DMS79 (cell line): ENCODE measurements around the gene UGT1A8.
"Not testable (repeated sequence)": the region's sequence is repeated elsewhere in the genome, so short reads cannot be mapped to it uniquely, and the experiment has no call there.

ENCODE experiments used
- DNase-seq: peaks from one replicate; lab custom pipeline; 2025; lab: John Stamatoyannopoulos, UW

Gene UGT1A8

DNA sequence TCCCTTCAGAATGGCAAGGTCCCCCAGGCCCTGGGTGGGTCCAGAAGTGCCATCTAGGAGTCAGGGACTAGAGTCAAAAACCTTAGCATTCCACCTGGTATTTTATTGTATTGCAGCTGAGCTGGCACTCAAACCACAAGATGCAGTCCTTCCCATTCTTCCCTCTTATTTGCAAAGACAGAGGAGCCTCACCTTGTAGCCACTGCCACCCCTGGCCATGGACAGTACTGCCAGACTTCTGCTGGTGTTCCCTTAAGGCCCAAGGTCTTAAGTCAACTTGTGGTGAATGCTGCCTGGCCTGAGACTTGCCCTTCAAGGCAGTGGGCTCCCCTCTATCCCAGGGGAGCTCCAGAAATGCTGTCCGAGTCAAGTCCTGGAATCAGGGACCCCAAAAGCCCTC lies 25.7 kb downstream of the UGT1A8 start:
- no peak for DNase-seq

DNA sequence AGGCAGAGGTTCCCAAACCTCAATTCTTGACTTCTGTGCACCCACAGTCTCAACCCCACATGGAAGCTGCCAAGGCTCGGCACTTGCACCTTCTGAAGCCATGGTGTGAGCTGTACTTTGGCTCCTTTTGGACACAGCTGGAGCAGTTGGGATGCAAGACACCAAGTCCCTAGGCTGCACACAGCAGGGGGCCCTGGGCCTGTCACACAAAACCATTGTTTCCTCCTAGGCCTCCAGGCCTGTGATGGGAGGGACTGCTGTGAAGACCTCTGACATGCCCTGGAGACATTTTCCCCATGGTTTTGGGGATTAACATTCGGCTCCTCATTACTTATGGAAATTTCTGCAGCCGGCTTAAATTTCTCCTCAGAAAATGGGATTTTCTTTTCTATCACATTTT lies 28.6 kb downstream of the UGT1A8 start:
- not testable (repeated sequence) for DNase-seq

DNA sequence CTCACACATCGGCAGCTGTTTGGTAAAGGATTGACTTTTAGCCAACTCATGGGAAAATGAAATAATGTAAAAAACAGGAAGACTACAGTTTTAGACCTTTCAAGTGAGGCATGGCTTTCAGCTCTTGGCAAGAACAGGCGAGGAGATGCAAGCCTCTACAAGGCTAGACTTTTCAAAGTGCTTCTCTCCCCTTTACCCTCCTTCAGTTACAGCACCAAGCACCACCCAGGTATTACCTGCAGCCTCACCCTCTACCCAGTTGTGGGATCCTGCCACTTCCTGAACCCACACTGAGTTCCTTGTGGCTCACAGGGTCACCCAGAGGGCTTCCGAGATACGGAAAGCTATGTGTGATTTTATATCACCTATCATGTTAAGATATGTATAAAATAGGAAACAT lies 33.5 kb downstream of the UGT1A8 start:
- DNase-seq, result no peak

DNA sequence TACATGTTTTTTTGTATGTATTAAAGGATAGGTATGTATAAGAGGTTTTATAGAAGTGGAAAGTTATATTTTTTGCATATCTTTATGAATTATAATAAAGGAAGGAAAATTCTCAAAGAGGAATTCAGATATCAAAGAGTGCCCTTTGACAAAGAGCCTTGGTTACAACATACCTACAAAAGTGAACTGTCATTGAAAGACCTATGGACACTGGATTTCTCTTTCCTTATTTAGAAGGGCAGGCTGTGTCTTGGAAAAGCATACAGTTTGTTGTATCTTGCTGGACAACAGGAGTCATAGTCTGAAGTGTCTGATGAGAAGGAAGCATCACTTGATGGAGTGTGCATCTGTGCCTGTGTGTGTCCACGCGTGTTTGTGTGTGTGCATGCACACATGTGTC lies 34.0 kb downstream of the UGT1A8 start:
- DNase-seq, result no peak

DNA sequence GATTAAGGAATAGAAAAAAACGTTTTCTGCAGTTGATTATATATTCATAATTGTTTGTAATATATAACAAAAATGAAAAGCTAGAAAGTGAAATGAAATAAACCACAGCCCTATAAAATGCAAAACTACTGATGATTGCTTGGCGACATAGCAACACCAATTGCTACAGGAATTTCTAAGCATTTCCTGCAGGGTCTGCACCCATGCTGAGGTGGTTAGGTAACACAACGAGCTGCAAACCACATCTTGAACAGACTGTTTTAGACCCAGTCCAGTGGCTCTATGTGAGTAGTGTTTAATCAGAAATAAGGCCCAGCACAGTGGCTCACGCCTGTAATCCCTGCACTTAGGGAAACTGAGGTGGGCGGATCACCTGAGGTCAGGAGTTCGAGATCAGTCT lies 37.1 kb downstream of the UGT1A8 start:
- DNase-seq, result no peak

DNA sequence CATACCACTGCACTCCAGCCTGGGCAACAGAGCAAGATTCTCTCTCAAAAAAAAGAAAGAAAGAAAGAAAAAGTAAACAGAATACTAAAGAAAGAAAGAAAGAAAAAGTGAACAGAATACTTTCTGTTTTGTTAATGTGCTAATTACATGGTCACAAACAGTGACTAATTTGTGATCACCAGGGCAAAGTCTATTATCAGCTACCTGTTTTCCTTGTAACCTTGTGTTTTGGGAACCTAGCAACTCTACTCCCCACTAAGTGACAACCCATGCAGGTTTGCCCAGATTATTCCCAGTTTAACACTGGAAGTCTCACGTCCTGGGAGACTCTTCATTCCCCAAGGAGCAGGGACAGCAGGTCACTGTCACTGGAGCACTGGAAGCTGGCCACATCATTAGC lies 37.6 kb downstream of the UGT1A8 start:
- DNase-seq, result no peak

DNA sequence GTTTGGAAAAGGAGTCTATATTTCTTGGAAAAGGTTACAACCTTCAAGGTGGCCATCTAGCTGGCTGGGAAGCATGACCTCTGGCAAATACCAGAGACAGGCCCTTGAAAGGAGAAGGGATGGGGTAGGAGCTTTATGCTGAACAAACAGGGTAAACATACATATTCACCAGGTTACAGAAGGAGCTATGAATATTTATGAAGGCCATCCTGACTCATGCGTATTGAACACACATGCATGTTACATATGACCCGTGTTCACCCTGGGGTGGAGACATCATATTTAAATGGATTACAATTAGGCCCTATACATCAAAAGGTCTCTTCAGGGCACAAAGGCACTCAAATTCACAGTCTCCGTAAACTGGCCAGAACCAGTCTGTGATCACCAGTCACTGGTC lies 38.5 kb downstream of the UGT1A8 start:
- not testable (repeated sequence) for DNase-seq

DNA sequence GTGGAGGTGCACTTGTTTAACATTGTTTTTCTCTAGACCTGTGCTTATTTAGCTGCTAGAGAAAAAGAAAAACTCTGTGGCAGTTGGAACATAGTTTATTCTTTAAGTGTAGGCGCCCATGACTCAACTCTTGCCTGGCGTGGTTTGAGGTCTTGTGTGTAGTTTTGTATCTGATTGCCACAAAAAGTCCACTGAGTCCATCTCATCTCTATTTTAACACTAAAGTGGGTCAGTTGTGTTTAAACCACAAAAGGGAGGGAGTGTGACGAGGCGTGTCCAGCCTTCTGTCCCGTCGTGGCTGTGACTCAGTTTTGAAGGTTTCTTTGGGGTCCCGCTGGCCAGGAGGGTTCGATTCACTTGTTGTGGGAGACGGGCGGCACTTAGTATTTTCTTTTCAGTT lies 39.0 kb downstream of the UGT1A8 start:
- no peak for DNase-seq

DNA sequence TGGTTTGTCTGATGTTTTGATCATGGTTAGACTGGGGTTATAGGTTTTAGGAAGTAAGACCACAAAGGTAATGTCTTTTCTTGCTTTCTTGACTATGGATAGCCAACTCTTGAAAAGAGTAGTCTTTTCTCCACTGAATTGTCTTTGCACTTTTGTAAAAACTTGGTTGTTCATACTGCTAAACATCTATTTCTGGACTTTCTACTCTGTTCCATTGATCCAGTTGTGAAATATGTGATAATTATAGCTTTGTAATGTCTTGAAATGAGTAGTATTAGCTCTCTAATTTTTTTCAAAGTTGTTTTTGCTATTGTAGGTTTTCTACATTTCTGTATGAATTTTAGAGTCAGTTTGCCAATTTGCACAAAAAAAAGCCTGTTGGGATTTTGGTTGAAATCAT lies 41.2 kb downstream of the UGT1A8 start:
- DNase-seq, result no peak

DNA sequence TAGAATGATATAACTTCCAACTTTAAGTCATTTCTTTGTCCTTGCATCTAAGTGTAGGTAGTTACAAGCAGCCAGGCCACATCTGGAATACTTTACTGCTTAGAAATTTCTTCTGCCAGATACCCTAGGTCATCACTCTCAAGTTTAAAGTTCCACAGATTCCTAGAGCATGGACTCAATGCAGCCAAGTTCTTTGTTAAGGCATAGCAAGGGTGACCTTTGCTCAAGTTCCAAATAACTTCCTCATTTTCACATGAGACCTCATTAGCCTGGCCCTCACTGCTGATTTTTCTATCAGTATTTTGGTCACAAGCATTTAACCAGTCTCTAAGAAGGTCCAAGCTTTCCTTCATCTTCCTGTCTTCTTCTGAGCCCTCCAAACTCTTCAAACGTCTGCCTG lies 46.5 kb downstream of the UGT1A8 start:
- DNase-seq, result no peak

DNA sequence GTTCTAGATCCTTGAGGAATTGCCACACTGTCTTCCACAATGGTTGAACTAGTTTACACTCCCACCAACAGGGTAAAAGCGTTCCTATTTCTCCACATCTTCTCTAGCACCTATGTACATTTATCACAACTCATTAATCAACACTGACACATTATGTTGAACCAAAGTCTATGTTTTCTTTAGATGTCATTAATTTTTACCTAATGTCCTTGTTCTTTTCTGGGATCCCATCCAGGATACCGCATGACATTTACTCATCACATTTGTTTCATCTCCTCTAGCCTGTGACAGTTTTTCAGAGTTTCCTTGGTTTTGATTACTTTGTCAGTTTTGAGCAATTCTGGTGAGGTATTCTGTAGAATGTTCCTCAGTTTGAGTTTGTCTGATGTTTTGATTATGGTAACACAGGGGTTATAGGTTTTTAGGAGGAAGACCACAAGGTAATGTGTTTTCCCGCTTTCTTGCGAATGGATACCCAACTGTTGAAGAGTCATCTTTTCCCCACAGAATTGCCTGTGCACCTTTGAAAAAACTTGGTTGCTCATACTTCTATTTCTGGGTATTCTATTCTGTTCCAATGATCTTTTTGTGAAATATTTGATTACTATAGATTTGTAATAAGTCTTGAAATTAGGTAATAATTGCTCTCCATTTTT lies 51.3 kb downstream of the UGT1A8 start:
- DNase-seq, result no peak

DNA sequence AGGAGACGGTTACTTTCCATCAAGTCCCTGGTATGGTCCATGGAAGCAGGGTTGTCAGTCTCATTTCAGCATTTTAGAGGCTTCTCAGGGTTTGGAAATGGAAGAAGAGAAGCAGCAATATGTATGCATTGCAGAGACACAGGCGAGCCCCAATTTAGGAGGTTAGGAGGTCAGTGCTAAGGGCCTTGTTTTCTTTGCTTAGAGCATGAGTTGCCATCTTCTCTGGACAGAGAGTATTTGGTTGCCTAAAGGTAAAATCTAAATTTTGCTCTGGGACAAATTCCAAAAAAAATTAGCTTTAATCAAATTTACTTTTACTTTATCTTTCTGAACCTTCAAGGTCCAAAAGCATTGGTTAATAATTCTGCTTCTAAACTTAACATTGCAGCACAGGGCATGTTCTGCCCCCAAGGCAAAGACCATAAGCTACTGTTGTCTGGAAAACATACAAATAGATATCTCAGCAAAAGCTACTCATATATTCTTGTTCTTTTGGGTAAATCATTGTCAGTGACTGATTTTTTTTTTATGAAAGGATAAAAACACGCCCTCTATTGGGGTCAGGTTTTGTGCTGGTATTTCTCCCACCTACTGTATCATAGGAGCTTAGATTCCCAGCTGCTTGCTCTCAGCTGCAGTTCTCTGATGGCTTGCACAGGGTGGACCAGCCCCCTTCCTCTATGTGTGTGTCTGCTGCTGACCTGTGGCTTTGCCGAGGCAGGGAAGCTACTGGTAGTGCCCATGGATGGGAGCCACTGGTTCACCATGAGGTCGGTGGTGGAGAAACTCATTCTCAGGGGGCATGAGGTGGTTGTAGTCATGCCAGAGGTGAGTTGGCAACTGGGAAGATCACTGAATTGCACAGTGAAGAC lies 54.1 kb downstream of the UGT1A8 start, which contains the start of gene UGT1A9:
Gene UGT1A9 (plus strand): TSS at position 609 of the 872 bp plus-strand sequence. CDS start 37 bp downstream, at position 646.
- no peak for DNase-seq

DNA sequence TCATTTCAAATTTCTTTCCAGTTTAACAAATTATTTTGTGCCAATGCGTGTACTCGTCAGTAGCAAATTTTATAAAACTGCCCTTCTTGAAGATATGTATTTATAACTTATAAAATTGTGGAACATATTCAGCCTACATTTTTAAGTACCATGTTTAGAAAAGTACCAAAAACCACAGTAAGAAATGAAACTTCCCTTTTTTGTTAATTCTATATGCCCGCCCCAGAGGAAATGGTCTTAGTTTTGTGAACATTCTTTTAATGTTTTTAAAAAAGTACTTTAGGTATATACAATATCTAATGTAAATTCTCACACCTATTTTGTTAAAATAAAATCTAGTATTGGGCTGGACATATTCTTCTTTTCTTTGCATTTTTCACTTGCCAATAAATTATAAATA lies 55.5 kb downstream of the UGT1A8 start:
- DNase-seq, result no peak

DNA sequence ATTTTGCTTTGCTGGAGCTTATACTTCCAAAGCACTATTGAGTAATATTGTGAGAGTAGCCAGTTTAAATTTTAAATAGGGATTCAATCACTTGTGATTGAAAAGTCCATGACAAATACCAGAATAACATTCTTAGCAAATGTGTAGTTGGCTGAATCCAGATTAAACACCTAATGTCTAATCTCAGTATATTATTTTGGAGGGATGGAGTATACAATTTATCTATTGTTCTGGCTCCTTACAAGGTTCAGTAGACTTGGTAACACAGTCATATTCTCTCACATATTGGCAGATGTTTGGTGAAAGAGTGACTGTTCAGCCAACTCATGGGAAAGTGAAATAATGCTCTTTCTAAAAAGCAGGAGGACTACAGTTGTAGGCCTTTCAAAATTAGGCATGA lies 56.5 kb downstream of the UGT1A8 start:
- DNase-seq, result no peak

DNA sequence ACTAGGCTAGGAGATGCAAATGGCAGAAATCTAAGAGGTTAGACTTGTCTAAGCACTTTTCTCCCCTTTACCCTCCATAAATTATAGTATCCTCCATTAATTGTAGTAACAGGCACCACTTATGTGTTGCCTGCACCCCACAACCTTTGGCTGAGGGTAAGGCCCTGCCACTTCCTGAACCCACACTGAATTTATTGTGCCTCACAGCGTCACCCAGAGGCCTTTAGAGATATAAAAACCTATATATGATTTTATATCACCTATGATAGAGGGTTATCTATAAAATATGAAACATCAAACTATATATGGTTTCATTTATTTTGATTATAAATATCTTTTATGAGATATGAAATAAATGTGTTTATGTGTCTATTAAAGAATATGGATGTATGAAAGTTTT lies 56.9 kb downstream of the UGT1A8 start:
- no peak for DNase-seq

DNA sequence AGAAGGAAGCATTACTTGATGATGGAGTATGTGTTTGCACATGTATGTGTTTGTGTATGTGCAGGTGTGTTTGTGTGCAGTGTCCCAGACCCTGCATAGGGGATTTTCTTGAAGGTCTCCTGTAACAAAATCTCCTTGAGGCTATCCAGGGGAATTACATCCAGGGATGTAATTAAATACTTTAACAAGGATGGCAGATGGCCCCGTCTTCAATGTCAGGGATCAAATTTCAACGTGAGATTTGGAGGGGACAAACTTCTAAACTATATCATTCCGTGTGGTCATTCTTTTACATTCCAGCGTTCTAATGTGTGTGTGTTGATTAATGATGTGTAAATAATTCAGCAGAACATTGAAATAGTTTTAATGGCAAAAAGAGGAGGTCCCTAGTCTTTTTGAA lies 57.6 kb downstream of the UGT1A8 start:
- no peak for DNase-seq

DNA sequence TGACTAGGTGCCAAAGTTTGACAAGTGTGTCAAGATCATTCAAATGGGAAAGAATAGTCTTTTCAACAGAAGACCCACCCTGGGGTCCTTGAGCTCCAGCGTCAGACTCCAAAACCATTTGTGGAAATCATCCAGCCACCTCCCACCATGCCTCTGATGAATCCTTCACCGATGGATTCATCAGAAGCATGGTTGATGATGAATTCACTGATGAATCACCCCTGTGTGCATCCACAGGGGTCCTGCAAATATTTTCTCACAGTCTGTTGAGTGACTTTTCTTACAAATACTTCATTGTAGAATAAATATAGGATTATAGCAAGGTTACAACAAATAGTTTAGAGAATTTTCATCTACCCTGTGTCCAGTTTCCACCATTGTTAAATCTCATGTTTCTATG lies 58.6 kb downstream of the UGT1A8 start:
- no peak for DNase-seq

DNA sequence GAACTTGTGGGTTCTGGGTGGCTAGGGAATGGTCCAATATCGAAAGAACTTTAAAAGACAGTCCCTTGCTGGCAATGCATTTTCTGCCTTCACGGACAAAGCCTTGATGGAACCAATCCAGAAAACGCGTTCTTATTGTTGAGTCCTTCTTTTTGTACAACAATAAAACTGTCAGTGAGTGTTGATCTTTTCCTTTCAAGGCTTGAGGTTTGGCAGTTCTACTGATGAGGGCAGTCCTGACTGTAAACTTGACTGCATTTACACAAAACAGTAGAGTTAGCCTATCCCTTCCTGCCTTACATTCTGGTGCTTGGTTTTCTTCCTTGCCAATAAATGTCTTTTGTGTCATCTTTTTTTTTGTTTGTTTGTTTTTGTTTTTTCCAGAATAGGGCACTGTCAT lies 61.8 kb downstream of the UGT1A8 start:
- DNase-seq, result no peak

DNA sequence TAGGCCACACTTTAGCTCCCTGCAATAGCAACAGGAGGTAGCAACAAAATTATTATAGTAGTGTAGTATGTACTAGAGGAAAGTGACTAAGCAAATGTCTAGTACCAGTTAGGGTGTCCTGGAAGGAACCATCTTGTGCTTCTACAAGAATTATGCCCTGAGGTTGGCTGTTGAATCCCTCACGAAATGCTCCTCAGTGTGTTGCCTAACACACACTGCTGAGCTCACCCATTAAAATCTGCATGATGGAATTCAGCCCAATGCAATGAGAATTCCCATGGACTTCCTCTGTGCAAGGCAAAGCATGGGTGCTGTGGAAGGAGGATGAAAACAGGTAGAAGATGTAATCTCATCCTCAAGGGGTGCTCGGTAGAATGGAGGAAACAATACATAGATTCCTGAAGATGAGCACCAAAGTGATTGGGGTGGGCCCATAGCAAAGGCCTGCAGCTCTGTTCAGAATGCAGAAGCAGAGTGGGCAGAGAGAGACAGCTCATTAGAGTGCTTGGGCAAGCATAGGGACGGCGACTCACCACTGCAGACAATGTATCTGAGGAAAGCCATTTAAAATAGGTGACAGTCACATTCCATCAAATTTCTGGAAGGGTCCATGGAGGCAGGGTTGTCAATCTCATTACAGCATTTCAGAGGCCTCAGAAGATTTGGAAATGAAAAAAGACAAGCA lies 63.1 kb downstream of the UGT1A8 start:
- DNase-seq, result no peak

DNA sequence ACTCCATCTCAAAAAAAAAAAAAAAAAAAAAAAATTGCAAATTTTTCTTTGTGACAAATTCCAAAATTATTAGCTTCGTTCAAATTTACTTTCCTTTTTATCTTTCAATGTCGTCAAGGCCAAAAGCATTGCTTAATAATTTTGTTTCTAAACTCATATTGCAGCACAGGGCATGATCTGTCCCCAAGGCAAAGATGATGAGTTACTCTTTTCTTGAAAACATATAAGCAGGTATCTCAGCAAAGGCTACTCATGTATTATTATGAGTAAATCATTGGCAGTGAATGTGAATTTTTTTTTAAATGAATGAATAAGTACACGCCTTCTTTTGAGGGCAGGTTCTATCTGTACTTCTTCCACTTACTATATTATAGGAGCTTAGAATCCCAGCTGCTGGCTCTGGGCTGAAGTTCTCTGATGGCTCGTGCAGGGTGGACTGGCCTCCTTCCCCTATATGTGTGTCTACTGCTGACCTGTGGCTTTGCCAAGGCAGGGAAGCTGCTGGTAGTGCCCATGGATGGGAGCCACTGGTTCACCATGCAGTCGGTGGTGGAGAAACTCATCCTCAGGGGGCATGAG lies 64.2 kb downstream of the UGT1A8 start, which contains the start of gene UGT1A7:
Gene UGT1A7 (plus strand): TSS at position 381 of the 579 bp plus-strand sequence. CDS start 37 bp downstream, at position 418.
- DNase-seq, result no peak

DNA sequence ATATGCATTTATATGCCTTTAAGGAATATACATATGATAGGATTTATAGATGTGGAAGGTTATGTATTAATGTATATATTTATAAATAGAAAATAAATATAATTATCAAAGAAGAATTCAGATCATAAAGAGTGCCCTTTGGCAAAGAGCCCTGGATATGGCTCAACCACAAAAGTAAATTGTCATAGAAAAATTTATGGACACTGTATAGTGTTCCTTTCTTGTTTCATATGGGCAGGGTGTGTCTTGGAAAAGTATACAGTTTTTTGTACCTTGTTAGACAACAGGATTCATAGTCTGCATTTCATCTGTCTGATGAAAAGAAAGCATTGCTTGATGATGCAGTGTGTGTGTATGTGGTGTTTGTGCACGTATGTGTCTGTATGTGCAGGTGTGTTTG lies 67.2 kb downstream of the UGT1A8 start:
- DNase-seq, result no peak

DNA sequence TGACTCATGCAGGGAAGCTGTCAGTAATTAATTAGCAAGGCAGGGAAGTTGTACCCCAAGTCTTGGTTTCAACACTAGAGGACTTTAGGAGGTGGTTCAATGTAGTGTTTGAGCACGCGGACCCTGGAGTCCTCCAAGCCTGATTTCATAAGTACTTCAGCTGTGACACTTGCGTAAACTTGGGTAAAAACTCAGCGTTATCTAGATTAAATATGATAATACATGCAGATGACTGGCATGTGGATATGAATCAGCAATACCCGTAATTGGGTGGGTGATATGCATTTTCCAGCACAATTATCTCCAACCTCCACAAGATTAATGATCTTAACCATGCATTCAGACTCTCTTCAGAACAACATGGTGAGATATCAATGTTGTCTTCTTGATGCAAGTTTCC lies 69.5 kb downstream of the UGT1A8 start:
- no peak for DNase-seq
